PC-3 (cell line): ENCODE results near the gene NTRK2.

Experiments
- EZH2 ChIP-seq: fragments of 300-600 bp; sonication (generic); IDR thresholded peaks from one replicate; pipeline ENCODE4 v1.6.1; 2017; ENCODE audit warnings: antibody characterized with exemption, mild to moderate bottlenecking, low read length; ENCODE audit not compliant: unreplicated experiment
- EZH2phosphoT487 ChIP-seq: fragments of 300-600 bp; sonication (generic); IDR thresholded peaks from 2 replicates; pipeline ENCODE4 v1.6.1; 2018; ENCODE audit warnings: mild to moderate bottlenecking, antibody characterized with exemption, low read length, borderline replicate concordance
- TF ChIP-seq, protein P1 (sequence below): fragments of 300-600 bp; sonication (generic); conservative IDR thresholded peaks from 2 replicates; pipeline ENCODE4 v1.5.1; 2017; ENCODE audit warnings: antibody characterized with exemption, low read depth, mild to moderate bottlenecking, low read length

DNA sequence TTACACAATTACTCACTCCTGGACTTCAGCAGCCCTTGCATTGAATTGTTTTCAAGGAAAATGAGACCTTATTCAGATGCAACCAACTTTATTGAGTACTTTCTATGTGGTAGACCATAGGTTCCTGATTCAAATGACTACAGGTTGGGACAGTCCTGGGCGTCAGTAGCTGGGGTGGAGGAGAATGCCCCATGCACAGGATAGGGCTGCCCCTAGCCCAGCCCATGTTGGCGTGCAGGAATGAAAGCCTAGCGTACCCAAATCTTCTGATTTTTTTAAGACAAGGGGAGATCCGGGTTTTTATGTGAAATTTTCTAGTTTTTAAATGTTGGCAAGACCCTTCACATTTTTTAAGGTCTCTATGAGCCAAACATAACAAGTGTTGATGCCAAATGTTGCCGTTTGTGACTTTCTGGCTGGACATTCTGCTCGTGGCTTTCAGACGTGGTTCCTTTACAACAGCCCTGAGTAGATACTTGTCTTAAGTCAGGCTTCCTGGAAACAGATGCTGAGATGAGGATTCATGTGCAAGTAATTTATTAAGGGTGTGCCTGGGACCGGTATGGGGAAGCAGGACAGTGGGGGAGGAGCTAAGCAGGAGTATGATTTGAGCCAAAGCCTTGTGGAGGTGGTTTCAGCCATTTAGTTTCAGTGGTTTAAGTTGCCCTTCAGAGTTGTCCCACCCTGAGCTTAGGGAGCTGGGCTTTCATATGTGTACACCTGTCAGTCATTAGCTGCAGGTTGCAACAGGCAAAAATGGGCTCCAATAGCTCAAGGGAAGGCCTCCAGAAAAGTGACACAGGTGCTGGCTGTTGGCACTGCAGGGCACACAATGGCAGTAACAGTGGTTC is 154.1 kb downstream of the NTRK2 start:
- TF ChIP-seq EZH2phosphoT487 (no peak), EZH2 (no peak)
- TF ChIP-seq, protein P1, sequence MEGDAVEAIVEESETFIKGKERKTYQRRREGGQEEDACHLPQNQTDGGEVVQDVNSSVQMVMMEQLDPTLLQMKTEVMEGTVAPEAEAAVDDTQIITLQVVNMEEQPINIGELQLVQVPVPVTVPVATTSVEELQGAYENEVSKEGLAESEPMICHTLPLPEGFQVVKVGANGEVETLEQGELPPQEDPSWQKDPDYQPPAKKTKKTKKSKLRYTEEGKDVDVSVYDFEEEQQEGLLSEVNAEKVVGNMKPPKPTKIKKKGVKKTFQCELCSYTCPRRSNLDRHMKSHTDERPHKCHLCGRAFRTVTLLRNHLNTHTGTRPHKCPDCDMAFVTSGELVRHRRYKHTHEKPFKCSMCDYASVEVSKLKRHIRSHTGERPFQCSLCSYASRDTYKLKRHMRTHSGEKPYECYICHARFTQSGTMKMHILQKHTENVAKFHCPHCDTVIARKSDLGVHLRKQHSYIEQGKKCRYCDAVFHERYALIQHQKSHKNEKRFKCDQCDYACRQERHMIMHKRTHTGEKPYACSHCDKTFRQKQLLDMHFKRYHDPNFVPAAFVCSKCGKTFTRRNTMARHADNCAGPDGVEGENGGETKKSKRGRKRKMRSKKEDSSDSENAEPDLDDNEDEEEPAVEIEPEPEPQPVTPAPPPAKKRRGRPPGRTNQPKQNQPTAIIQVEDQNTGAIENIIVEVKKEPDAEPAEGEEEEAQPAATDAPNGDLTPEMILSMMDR: no peak
